Gastrocnemius medialis (tissue), 4 donors: Measurements from ENCODE around the gene RAB40C. TPM values are rescaled to one million over a fixed set of nuclear protein-coding genes. Genes with fewer than 3 reads are reported as not detected.
"Not testable (repeated sequence)": the region's sequence is repeated elsewhere in the genome, so short reads cannot be mapped to it uniquely, and the experiment has no call there.

Experiments
- ATAC-seq, 2 donors: fragments of 150-250 bp; one replicate each; pipeline ENCODE4 v1.9.1; 2016
- DNase-seq, 2 donors: peaks; one replicate each; pipeline ENCODE4 v3.0.0-alpha.2; 2019
- H3K27ac ChIP-seq, 4 donors: fragments of 200-600 bp; sonication (generic); 1 replicate in 1 of 4; 2 replicates in 3 of 4; pipeline ENCODE4 v1.5.1; 2016 to 2018; ENCODE audit warnings: mild to moderate bottlenecking in 2 of 4, moderate library complexity in 1 of 4
- H3K27me3 ChIP-seq, 3 donors: fragments of 200-600 bp; sonication (generic) in 2 of 3; 1 replicate in 1 of 3; 2 replicates in 2 of 3; pipeline versions ENCODE4 v1.5.1 to v1.6.0; 2016 to 2019; ENCODE audit warnings: mild to moderate bottlenecking in 1 of 3, moderate library complexity in 1 of 3
- H3K36me3 ChIP-seq, 2 donors: fragments of 200-600 bp; sonication (generic) in 1 of 2; one replicate each; pipeline ENCODE4 v1.5.1; 2017 to 2018
- H3K4me1 ChIP-seq, 2 donors: fragments of 200-600 bp; sonication (generic) in 1 of 2; one replicate each; pipeline ENCODE4 v1.5.1; 2016 to 2017; ENCODE audit warnings: mild to moderate bottlenecking in 2 of 2
- H3K4me3 ChIP-seq, 4 donors: fragments of 200-600 bp; sonication (generic) in 3 of 4; 1 replicate in 1 of 4; 2 replicates in 3 of 4; pipeline ENCODE4 v1.5.1; 2016 to 2019; ENCODE audit warnings: mild to moderate bottlenecking in 2 of 4
- H3K9me3 ChIP-seq, 3 donors: fragments of 200-600 bp; sonication (generic) in 2 of 3; 1 replicate in 1 of 3; 2 replicates in 2 of 3; pipeline ENCODE4 v1.5.1; 2016 to 2019
- CTCF ChIP-seq, 5 experiments: fragments of 450-650 bp in 3 of 5; fragments of 200-600 bp in 2 of 5; sonication (generic) in 2 of 5; IDR thresholded peaks in 4 of 5; conservative IDR thresholded peaks in 1 of 5; 1 replicate in 4 of 5; 2 replicates in 1 of 5; pipeline ENCODE4 v1.5.1; 2016 to 2019; ENCODE audit warnings: antibody characterized with exemption in 5 of 5, mild to moderate bottlenecking in 3 of 5, moderate library complexity in 3 of 5
- POLR2A ChIP-seq, 2 donors: fragments of 450-650 bp; IDR thresholded peaks; one replicate each; pipeline ENCODE4 v1.6.1; 2017; ENCODE audit warnings: antibody characterized with exemption in 2 of 2, mild to moderate bottlenecking in 2 of 2, moderate library complexity in 2 of 2
- in situ Hi-C, 4 donors: fragments of 200-750 bp; cut with MboI; loops; one replicate each; pipeline versions ENCODE4 v1.15.0 to v1.8.0; 2017; ENCODE audit warnings: low sequenced_read_pairs in 4 of 4
- intact Hi-C: fragments of 100-400 bp; cut with DNase I; formaldehyde crosslinking; loops from one replicate; pipeline ENCODE4 v1.15.1; 2023; ENCODE audit warnings: low total_unique reads
- total RNA-seq, 4 donors: library from RNA; depleted of rRNA; stranded (reverse); fragments of >200 nt; gene quantifications; one replicate each; pipeline versions ENCODE4 v1.1.0 to v1.2.3, GENCODE V29; 2016

The RAB40C gene
- total RNA-seq, 4 donors from 2014 or later, result 15.6 to 29.3 (median 21.4) TPM

GRCh38 chr16:595094-595528 lies 5.2 kb downstream of the RAB40C start:
- Histone ChIP-seq H3K9me3 (no peaks in the 10 kb centered on the region), H3K4me1 (peaks cover 49 to 50% of the 10 kb centered on the region in 2 donors), H3K36me3 (no peaks in the 10 kb centered on the region), H3K27ac (peak overlapping the region; percentile 87 to 97 (median 95)), H3K27me3 (no peaks in the 10 kb centered on the region), H3K4me3 (no peak overlapping the region)
- TF ChIP-seq POLR2A (IDR thresholded peaks at IDR 0.05) (no peak), CTCF (IDR thresholded peaks at IDR 0.05 in 4 of 5, conservative IDR thresholded peaks at IDR 0.05 in 1 of 5) (no peak)
- intact Hi-C loops (no loop called here), in situ Hi-C loops (no loop called here)
- ATAC-seq (no peak), DNase-seq (no peak)

GRCh38 chr16:595942-596735 lies 6.3 kb downstream of the RAB40C start:
- Histone ChIP-seq H3K36me3 (no peaks in the 10 kb centered on the region), H3K27ac (peak overlapping the region; percentile 87 to 97 (median 95)), H3K4me1 (peaks cover 44 to 49% of the 10 kb centered on the region in 2 donors), H3K4me3 (no peak overlapping the region), H3K9me3 (no peaks in the 10 kb centered on the region), H3K27me3 (no peaks in the 10 kb centered on the region)
- intact Hi-C loops (no loop called here), in situ Hi-C loops (no loop called here)
- DNase-seq, result peak in 1 of 2 donors; percentile 52
- no peak for ATAC-seq
- TF ChIP-seq POLR2A (IDR thresholded peaks at IDR 0.05), result no peak
- no peak for TF ChIP-seq CTCF (IDR thresholded peaks at IDR 0.05 in 4 of 5, conservative IDR thresholded peaks at IDR 0.05 in 1 of 5)

- peaks cover 38 to 44% of the 10 kb centered on the region in 2 donors for H3K4me1 ChIP-seq
- ATAC-seq (no peak), DNase-seq (no peak)
- in situ Hi-C loops (no loop called here), intact Hi-C loops (no loop called here)
- TF ChIP-seq POLR2A (IDR thresholded peaks at IDR 0.05) (no peak), CTCF (IDR thresholded peaks at IDR 0.05 in 4 of 5, conservative IDR thresholded peaks at IDR 0.05 in 1 of 5) (no peak)
- H3K9me3 ChIP-seq, result no peaks in the 10 kb centered on the region
- H3K27me3 ChIP-seq, result no peaks in the 10 kb centered on the region
- H3K4me3 ChIP-seq, result no peak overlapping the region
- peak overlapping the region in 2 of 4 donors; percentile 97 for H3K27ac ChIP-seq
- H3K36me3 ChIP-seq, result no peaks in the 10 kb centered on the region
Observed at GRCh38 chr16:596736-597060, 6.8 kb downstream of the RAB40C start.

GRCh38 chr16:597655-598054 lies 7.8 kb downstream of the RAB40C start:
- H3K4me1 ChIP-seq, result peaks cover 30 to 35% of the 10 kb centered on the region in 2 donors
- DNase-seq, ATAC-seq, in situ Hi-C loops, H3K27me3 ChIP-seq, H3K9me3 ChIP-seq, H3K4me3 ChIP-seq, H3K27ac ChIP-seq, H3K36me3 ChIP-seq, intact Hi-C loops: not testable (repeated sequence)

- TF ChIP-seq CTCF (IDR thresholded peaks at IDR 0.05 in 4 of 5, conservative IDR thresholded peaks at IDR 0.05 in 1 of 5) (no peak), POLR2A (IDR thresholded peaks at IDR 0.05) (no peak)
- H3K4me1 ChIP-seq, result peaks cover 16 to 21% of the 10 kb centered on the region in 2 donors
- intact Hi-C loops, result no loop called here
- no peaks in the 10 kb centered on the region for H3K36me3 ChIP-seq
- DNase-seq (no peak), ATAC-seq (no peak)
- H3K4me3 ChIP-seq, result no peak overlapping the region
- H3K9me3 ChIP-seq, result no peaks in the 10 kb centered on the region
- no peaks in the 10 kb centered on the region for H3K27me3 ChIP-seq
- in situ Hi-C loops, result no loop called here
- no peak overlapping the region for H3K27ac ChIP-seq
Observed at GRCh38 chr16:598823-599739, 9.2 kb downstream of the RAB40C start.
